T-cell (primary cell): ENCODE results near the gene SEMA7A. TPM values are rescaled to one million over a fixed set of nuclear protein-coding genes. Genes with fewer than 3 reads are reported as not detected.

Source experiments
- ATAC-seq, 4 experiments: fragments of 200-7000 bp in 3 of 4; fragments of 150-1000 bp in 1 of 4; cut with Tn5 transposase; replicated peaks in 1 of 4; 1 replicate in 3 of 4; 2 replicates in 1 of 4; pipeline ENCODE4 v1.10.0; 2021; ENCODE audit warnings: moderate library complexity in 3 of 4, mild to moderate bottlenecking in 2 of 4, moderate number of reproducible peaks in 1 of 4
- CTCF ChIA-PET, 2 donors: fragments of 300-600 bp; sonication (Branson Sonifier 250); formaldehyde crosslinking; loops; one replicate each; lab custom pipeline; 2022; ENCODE audit warnings: antibody characterized with exemption in 2 of 2; lab: Charles Lee
- POLR2A ChIA-PET, 2 donors: fragments of 300-600 bp; sonication (Branson Sonifier 250); formaldehyde crosslinking; loops; one replicate each; lab custom pipeline; 2022; ENCODE audit warnings: antibody characterized with exemption in 2 of 2; lab: Charles Lee
- DNase-seq, 35 experiments: peaks; one replicate each; pipeline versions ENCODE4 v3.0.0 to v3.0.0-alpha.2; 2013 to 2023
- H3K27ac ChIP-seq: one replicate; pipeline ENCODE4 v1.5.1; 2013; ENCODE audit warnings: low read length
- H3K27me3 ChIP-seq, 2 experiments: replicated peaks in 1 of 2; 1 replicate in 1 of 2; 2 replicates in 1 of 2; pipeline versions ENCODE4 v1.6.1 to v1.7.0; 2013; ENCODE audit warnings: low read length in 1 of 2, mixed read lengths in 1 of 2; ENCODE audit not compliant: control insufficient read depth in 2 of 2, insufficient read depth in 2 of 2; ENCODE audit errors: extremely low read depth in 1 of 2
- H3K36me3 ChIP-seq, 2 donors: 1 replicate in 1 of 2; 2 replicates in 1 of 2; pipeline versions ENCODE4 v1.6.1 to v1.7.0; 2013; ENCODE audit warnings: low read length in 1 of 2; ENCODE audit not compliant: control insufficient read depth in 2 of 2, insufficient read depth in 1 of 2; ENCODE audit errors: extremely low read depth in 1 of 2
- H3K4me1 ChIP-seq, 2 experiments: 1 replicate in 1 of 2; 2 replicates in 1 of 2; pipeline versions ENCODE4 v1.6.1 to v1.7.0; 2013; ENCODE audit warnings: low read length in 2 of 2, mixed read lengths in 1 of 2; ENCODE audit not compliant: insufficient read depth in 2 of 2, control insufficient read depth in 1 of 2; ENCODE audit errors: extremely low read depth in 1 of 2
- H3K4me3 ChIP-seq, 2 donors: 1 replicate in 1 of 2; 2 replicates in 1 of 2; pipeline versions ENCODE4 v1.5.1 to v1.7.0; 2013; ENCODE audit warnings: mild to moderate bottlenecking in 2 of 2, low read length in 1 of 2, moderate library complexity in 1 of 2; ENCODE audit not compliant: control insufficient read depth in 1 of 2; ENCODE audit errors: extremely low read depth in 1 of 2
- H3K9me3 ChIP-seq: 2 replicates; pipeline ENCODE4 v1.7.0; 2013
- H3K27ac Mint-ChIP-seq, 2 donors: one replicate each; pipeline ENCODE4 v1.8.0; 2020 to 2021; ENCODE audit warnings: mild to moderate bottlenecking in 2 of 2, mixed read lengths in 2 of 2
- H3K27me3 Mint-ChIP-seq, 2 donors: one replicate each; pipeline ENCODE4 v1.8.0; 2021 to 2022; ENCODE audit warnings: mixed read lengths in 2 of 2
- H3K36me3 Mint-ChIP-seq: one replicate; pipeline ENCODE4 v1.8.0; 2021; ENCODE audit warnings: mixed read lengths
- H3K4me1 Mint-ChIP-seq, 3 donors: one replicate each; pipeline ENCODE4 v1.8.0; 2020 to 2022; ENCODE audit warnings: mixed read lengths in 3 of 3, mild to moderate bottlenecking in 1 of 3
- H3K4me3 Mint-ChIP-seq, 3 donors: one replicate each; pipeline ENCODE4 v1.8.0; 2020 to 2022; ENCODE audit warnings: mild to moderate bottlenecking in 3 of 3, mixed read lengths in 3 of 3, moderate library complexity in 3 of 3
- H3K9me3 Mint-ChIP-seq, 3 donors: one replicate each; pipeline ENCODE4 v1.8.0; 2020 to 2022; ENCODE audit warnings: mixed read lengths in 3 of 3
- WGBS: methylation state at CpG from one replicate; pipeline ENCODE4 v1.1.5; 2013; ENCODE audit warnings: missing lambda C conversion rate; ENCODE audit not compliant: insufficient coverage; 5-methylcytosine and 5-hydroxymethylcytosine counted together
- total RNA-seq, 35 experiments: library from RNA in 6 of 35; stranded (reverse) in 6 of 35; fragments of 120-200 nt in 1 of 35; gene quantifications; one replicate each; pipeline versions ENCODE4 v1.2.1 to v1.2.4 and lab custom pipeline; 2013 to 2026

SEMA7A gene
- total RNA-seq, 5 donors from 2014 or later (not counting 1 experiment from before 2014, with no cell fraction given): 2.0 to 4.7 (median 3.1) TPM

DNA sequence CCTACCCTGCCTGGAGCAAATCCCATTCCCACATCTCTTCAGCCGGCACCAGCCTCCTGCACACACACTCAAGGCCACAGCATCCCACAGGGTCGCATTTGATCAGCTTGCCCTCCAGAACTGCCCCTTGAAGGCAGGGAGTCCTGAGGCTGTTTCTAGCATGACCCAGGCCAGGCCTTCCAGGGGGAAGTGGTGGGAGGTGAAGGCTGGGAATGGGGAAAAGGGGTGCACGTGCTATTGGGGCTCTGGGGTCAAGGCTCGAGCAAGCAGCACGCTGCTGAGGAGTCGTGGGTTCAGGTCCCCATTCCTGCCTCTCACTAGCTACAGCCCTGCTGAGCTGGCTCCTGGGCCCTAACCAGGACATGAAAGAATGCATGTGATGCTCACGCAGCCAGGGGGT is 24.9 kb downstream of the SEMA7A start:
- Mint-ChIP-seq H3K9me3 (no peaks in the 10 kb centered on the region), H3K36me3 (peaks cover 8% of the 10 kb centered on the region), H3K4me1 (peaks cover 4 to 13% (median 5%) of the 10 kb centered on the region in 3 donors), H3K27ac (no peak overlapping the region), H3K4me3 (no peak overlapping the region), H3K27me3 (no peaks in the 10 kb centered on the region)
- no peak for ATAC-seq
- H3K27ac ChIP-seq: no peak overlapping the region
- H3K4me1 ChIP-seq: peaks cover 0 to 4% of the 10 kb centered on the region in 2 experiments
- POLR2A ChIA-PET: no interaction called here
- no peaks in the 10 kb centered on the region for H3K36me3 ChIP-seq
- WGBS: 85% methylated on average over 4 of the region's 7 CpGs
- no peak overlapping the region for H3K4me3 ChIP-seq
- peaks cover 0 to 3% of the 10 kb centered on the region in 2 experiments for H3K27me3 ChIP-seq
- no peaks in the 10 kb centered on the region for H3K9me3 ChIP-seq
- no peak for DNase-seq
- CTCF ChIA-PET: no interaction called here

DNA sequence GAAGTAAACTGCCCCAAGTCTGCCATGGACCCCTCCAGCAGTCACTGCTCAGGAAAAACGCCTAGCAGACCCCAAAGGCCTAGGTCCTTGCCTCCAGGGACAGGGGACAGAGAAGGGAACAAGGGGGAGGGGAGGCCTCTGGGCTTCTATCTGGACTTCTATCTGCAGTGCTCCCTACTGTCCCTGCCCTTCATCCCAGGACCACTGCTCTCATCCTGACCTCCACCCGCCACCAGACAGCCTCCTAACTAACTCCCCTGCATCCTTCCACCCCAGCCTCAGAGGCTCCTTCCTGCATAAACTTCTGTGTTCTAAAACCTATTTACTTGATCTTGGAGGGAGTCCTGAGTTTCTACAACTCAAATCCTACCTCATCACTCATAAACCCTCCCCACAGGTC is 25.4 kb downstream of the SEMA7A start:
- DNase-seq (no peak), ATAC-seq (no peak)
- CTCF ChIA-PET: no interaction called here
- H3K27ac ChIP-seq: no peak overlapping the region
- WGBS: 100% methylated on average over 1 of the region's 2 CpGs
- H3K4me3 ChIP-seq: no peak overlapping the region
- H3K27me3 ChIP-seq: peaks cover 0 to 3% of the 10 kb centered on the region in 2 experiments
- peaks cover 2 to 8% of the 10 kb centered on the region in 2 experiments for H3K4me1 ChIP-seq
- H3K27ac Mint-ChIP-seq: no peak overlapping the region
- peaks cover 8% of the 10 kb centered on the region for H3K36me3 Mint-ChIP-seq
- H3K9me3 ChIP-seq: no peaks in the 10 kb centered on the region
- H3K4me1 Mint-ChIP-seq: peaks cover 9 to 17% (median 9%) of the 10 kb centered on the region in 3 donors
- no peaks in the 10 kb centered on the region for H3K36me3 ChIP-seq
- POLR2A ChIA-PET: no interaction called here
- H3K27me3 Mint-ChIP-seq: no peaks in the 10 kb centered on the region
- H3K4me3 Mint-ChIP-seq: no peak overlapping the region
- H3K9me3 Mint-ChIP-seq: no peaks in the 10 kb centered on the region

DNA sequence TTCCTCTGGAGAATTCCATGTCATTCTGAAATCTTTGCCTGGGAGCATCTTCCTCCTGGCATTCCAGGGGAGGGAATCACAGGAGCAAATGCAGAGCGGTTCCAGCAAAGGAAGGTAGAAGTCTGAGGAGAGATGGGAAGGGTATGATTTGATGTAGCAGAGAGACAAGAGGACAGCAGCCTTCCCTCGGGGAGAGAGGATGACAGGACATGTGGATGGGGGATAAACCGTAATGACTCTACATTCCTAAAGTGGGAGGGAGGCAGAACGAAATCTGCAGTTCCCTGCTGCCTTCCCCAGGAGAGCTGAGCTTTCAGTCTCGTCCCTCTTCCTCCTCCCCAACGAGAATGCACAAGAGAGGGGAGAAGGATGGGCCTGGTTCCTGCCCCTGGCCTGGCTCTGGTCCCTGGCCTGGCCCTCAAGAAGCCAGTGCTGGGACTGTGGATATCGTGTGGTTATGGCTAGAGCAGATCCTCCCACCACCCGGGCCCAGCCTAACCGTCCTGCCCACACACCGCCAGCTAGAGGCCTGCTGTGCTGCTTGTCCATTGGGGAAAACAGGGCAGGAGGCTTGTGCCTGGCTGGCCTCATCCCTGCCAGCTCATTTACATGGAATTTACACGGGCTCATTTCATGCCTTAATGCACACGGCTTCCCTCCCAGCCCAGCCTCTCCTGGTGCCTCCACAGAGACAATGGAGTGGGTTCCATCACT is 26.6 kb downstream of the SEMA7A start:
- CTCF ChIA-PET: no interaction called here
- H3K4me3 Mint-ChIP-seq: no peak overlapping the region
- no peak overlapping the region for H3K27ac Mint-ChIP-seq
- ATAC-seq: no peak
- H3K4me1 Mint-ChIP-seq: peaks cover 21 to 29% (median 22%) of the 10 kb centered on the region in 3 donors
- DNase-seq: no peak
- Histone ChIP-seq H3K36me3 (no peaks in the 10 kb centered on the region), H3K4me3 (no peak overlapping the region), H3K27ac (no peak overlapping the region), H3K9me3 (no peaks in the 10 kb centered on the region), H3K4me1 (peaks cover 13 to 20% of the 10 kb centered on the region in 2 experiments), H3K27me3 (peaks cover 0 to 3% of the 10 kb centered on the region in 2 experiments)
- POLR2A ChIA-PET: interaction anchor here in 1 of 2 donors (0.6 kb wide), 1 partner anchor 21 kb away, joined by 3 read pairs; no protein-coding TSS in a partner anchor
- H3K36me3 Mint-ChIP-seq: peaks cover 8% of the 10 kb centered on the region
- no peaks in the 10 kb centered on the region for H3K27me3 Mint-ChIP-seq
- WGBS: 62% methylated on average over 6 of the region's 12 CpGs
- H3K9me3 Mint-ChIP-seq: no peaks in the 10 kb centered on the region

DNA sequence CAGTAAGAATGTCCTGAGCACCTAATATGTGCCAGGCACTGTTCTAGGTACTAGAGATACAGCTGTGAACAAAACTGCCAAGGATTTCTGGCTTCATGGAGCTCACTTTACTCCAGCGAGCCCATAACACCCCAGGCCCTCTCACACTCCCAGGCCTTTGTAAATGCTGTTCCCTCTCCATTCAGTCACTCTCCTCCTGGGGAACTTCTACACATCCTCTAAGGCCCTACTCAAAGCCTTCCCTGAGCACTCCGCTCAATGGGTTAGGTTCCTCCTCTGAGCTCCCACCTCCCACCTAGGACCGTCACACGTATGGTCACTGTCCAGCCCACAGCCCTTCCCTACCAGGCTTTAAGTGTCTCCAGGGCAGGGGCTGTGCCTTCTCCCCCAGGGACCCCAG is 27.2 kb downstream of the SEMA7A start:
- ATAC-seq: no peak
- H3K27ac Mint-ChIP-seq: no peak overlapping the region
- no peak overlapping the region for H3K27ac ChIP-seq
- H3K36me3 Mint-ChIP-seq: peaks cover 5% of the 10 kb centered on the region
- peaks cover 0 to 3% of the 10 kb centered on the region in 2 experiments for H3K27me3 ChIP-seq
- POLR2A ChIA-PET: no interaction called here
- H3K27me3 Mint-ChIP-seq: no peaks in the 10 kb centered on the region
- no peak overlapping the region for H3K4me3 Mint-ChIP-seq
- no peak for DNase-seq
- CTCF ChIA-PET: no interaction called here
- H3K4me1 Mint-ChIP-seq: peaks cover 27 to 36% (median 28%) of the 10 kb centered on the region in 3 donors
- H3K36me3 ChIP-seq: no peaks in the 10 kb centered on the region
- H3K9me3 Mint-ChIP-seq: no peaks in the 10 kb centered on the region
- WGBS: 93% methylated on average over 4 of the region's 4 CpGs
- no peak overlapping the region for H3K4me3 ChIP-seq
- H3K9me3 ChIP-seq: no peaks in the 10 kb centered on the region
- peaks cover 13 to 27% of the 10 kb centered on the region in 2 experiments for H3K4me1 ChIP-seq

DNA sequence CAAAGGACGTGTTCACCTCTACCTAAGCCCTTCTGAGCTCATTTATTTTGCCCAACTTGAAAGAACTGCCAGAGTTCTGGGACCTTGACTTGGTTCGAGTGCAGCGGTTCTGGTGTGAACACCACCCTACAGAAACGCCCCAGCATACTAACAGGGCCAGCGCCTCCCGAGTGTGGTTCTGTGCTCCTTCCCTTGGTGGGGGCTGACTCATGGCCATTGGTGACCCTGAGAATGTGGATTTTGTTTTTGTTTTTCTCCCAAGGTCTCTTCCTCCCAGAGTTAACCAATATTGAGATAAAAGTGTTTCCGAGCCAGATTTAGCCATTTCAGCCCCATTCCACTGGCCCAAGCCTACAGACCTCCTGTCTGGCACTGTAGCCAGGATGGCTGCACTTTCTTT is 27.9 kb downstream of the SEMA7A start:
- H3K27me3 ChIP-seq: peaks cover 0 to 3% of the 10 kb centered on the region in 2 experiments
- no peaks in the 10 kb centered on the region for H3K9me3 Mint-ChIP-seq
- no peaks in the 10 kb centered on the region for H3K27me3 Mint-ChIP-seq
- H3K4me3 Mint-ChIP-seq: no peak overlapping the region
- POLR2A ChIA-PET: interaction anchor here in 1 of 2 donors (0.7 kb wide), 1 partner anchor 430 kb away, joined by 3 read pairs; no protein-coding TSS in a partner anchor
- DNase-seq: no peak
- no peaks in the 10 kb centered on the region for H3K36me3 ChIP-seq
- ATAC-seq: no peak
- no peak overlapping the region for H3K4me3 ChIP-seq
- H3K9me3 ChIP-seq: no peaks in the 10 kb centered on the region
- H3K27ac ChIP-seq: no peak overlapping the region
- CTCF ChIA-PET: no interaction called here
- H3K4me1 Mint-ChIP-seq: peaks cover 34 to 43% (median 35%) of the 10 kb centered on the region in 3 donors
- 64% methylated on average over 1 of the region's 7 CpGs for WGBS
- H3K4me1 ChIP-seq: peaks cover 15 to 34% of the 10 kb centered on the region in 2 experiments
- H3K36me3 Mint-ChIP-seq: no peaks in the 10 kb centered on the region
- no peak overlapping the region for H3K27ac Mint-ChIP-seq

DNA sequence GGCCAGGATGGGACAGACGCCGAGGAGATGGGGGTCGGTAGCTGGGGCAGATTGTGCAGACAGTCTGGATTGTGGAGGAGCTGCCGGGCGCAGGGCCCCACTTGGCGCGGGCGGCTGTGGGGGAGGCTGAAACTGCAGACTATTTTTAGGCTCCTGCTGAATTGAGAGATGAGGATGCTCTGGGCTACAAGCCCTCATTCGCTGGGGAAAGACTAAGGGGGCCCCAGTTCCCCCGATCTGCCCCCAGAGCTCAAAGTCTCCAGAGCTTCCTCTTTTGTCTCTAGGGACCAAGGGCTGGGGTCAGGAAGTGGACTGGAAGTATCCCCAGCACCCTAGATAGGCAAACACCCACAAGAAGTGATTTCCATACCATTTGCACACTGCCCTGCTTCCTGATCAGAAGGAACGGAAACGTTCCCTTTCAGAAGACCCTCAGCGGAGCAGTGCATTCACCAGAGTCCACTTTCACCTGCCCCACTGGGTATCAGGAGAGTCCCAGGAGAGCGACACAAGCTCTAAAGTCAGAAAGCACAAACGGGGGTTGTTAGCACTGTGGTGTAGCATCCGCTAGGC is 29.7 kb downstream of the SEMA7A start:
- ATAC-seq (no peak), DNase-seq (no peak)
- CTCF ChIA-PET: interaction anchor here in 1 of 2 donors (0.6 kb wide), 1 partner anchor 28 kb away, joined by 6 read pairs; no protein-coding TSS in a partner anchor
- H3K36me3 Mint-ChIP-seq: no peaks in the 10 kb centered on the region
- H3K4me3 Mint-ChIP-seq: peak overlapping the region in 1 of 3 donors; percentile 62
- Histone ChIP-seq H3K4me1 (peaks cover 29 to 50% of the 10 kb centered on the region in 2 experiments), H3K9me3 (no peaks in the 10 kb centered on the region), H3K27me3 (peaks cover 0 to 5% of the 10 kb centered on the region in 2 experiments), H3K27ac (no peak overlapping the region), H3K36me3 (no peaks in the 10 kb centered on the region), H3K4me3 (no peak overlapping the region)
- H3K27me3 Mint-ChIP-seq: no peaks in the 10 kb centered on the region
- POLR2A ChIA-PET: no interaction called here
- H3K27ac Mint-ChIP-seq: peak overlapping the region; percentile 46 to 48
- 58% methylated on average over 9 of the region's 16 CpGs for WGBS
- H3K9me3 Mint-ChIP-seq: no peaks in the 10 kb centered on the region
- peaks cover 48 to 59% (median 48%) of the 10 kb centered on the region in 3 donors for H3K4me1 Mint-ChIP-seq
